ENCODE data around the gene GGCT. TPM values are rescaled to one million over a fixed set of nuclear protein-coding genes. Genes with fewer than 3 reads are reported as not detected.

Gene GGCT
- total RNA-seq, 6 donors from 2014 or later, result 12.6 to 26.2 (median 22.2) TPM

DNA sequence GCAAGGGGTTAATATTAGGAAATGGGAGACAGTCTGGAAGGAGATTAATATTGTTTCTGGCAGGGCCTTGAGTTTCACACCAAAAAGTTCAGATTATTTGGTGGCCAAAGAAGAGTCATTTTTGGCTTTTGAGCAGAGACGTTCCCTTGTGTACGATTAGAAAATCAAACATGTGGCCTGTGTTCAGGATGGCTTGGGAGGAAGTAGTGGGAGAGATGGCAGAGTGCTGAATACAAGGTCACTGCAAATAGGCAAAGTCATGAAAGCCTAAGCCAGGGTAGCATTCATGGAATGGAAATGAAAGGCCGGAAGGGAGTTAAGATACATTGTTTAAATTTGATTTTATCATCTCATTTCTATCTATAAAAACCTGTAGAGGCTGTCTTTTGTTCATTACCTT is 9.5 kb upstream of the GGCT start:
- ATAC-seq (ENCODE audit: low FRiP score in 2 of 2), result no peak
- Histone ChIP-seq H3K36me3 (no peaks in the 10 kb centered on the region), H3K27me3 (no peaks in the 10 kb centered on the region), H3K27ac (no peak overlapping the region), H3K4me3 (no peak overlapping the region), H3K4me1 (peaks cover 0 to 14% (median 7%) of the 10 kb centered on the region in 4 donors), H3K9me3 (no peaks in the 10 kb centered on the region)
- WGBS, 2 donors, result 56 to 62% methylated on average over 3 of the region's 3 CpGs
- DNase-seq, result no peak
- TF ChIP-seq, protein P1, sequence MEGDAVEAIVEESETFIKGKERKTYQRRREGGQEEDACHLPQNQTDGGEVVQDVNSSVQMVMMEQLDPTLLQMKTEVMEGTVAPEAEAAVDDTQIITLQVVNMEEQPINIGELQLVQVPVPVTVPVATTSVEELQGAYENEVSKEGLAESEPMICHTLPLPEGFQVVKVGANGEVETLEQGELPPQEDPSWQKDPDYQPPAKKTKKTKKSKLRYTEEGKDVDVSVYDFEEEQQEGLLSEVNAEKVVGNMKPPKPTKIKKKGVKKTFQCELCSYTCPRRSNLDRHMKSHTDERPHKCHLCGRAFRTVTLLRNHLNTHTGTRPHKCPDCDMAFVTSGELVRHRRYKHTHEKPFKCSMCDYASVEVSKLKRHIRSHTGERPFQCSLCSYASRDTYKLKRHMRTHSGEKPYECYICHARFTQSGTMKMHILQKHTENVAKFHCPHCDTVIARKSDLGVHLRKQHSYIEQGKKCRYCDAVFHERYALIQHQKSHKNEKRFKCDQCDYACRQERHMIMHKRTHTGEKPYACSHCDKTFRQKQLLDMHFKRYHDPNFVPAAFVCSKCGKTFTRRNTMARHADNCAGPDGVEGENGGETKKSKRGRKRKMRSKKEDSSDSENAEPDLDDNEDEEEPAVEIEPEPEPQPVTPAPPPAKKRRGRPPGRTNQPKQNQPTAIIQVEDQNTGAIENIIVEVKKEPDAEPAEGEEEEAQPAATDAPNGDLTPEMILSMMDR (IDR thresholded peaks at IDR 0.05), result no peak
- no peak for TF ChIP-seq POLR2A (IDR thresholded peaks at IDR 0.05)
- no peak for TF ChIP-seq EP300 (IDR thresholded peaks at IDR 0.05)
- no peak for TF ChIP-seq POLR2AphosphoS5 (IDR thresholded peaks at IDR 0.05)

DNA sequence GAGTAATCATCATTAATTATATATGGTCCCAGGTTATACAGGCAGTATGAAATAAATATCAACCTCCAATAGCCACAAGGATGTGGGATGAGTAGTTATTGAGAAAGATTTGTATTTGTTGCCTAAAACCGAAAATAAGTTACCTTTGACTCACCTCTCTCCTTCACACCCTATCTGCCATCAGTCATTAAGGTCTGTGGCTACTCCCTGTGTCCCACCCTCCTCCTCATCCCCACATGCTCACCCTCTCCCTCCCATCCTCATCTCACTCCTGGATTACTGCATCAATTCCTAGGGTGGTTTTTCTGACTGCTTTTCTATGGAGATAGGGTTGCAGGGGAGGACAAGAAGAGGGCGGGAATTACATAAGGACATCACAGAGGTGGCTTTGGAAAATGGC is 9.1 kb upstream of the GGCT start:
- WGBS, 2 donors, result 90 to 91% methylated on average over 2 of the region's 2 CpGs
- no peaks in the 10 kb centered on the region for H3K9me3 ChIP-seq
- TF ChIP-seq, protein P1 (IDR thresholded peaks at IDR 0.05), result no peak
- TF ChIP-seq POLR2A (IDR thresholded peaks at IDR 0.05) (no peak), POLR2AphosphoS5 (IDR thresholded peaks at IDR 0.05) (no peak), EP300 (IDR thresholded peaks at IDR 0.05) (no peak)
- no peaks in the 10 kb centered on the region for H3K36me3 ChIP-seq
- no peak overlapping the region for H3K27ac ChIP-seq
- no peak overlapping the region for H3K4me3 ChIP-seq
- no peaks in the 10 kb centered on the region for H3K27me3 ChIP-seq
- H3K4me1 ChIP-seq, result peaks cover 0 to 14% (median 7%) of the 10 kb centered on the region in 4 donors
- ATAC-seq (ENCODE audit: low FRiP score in 2 of 2), result no peak
- DNase-seq, result no peak

DNA sequence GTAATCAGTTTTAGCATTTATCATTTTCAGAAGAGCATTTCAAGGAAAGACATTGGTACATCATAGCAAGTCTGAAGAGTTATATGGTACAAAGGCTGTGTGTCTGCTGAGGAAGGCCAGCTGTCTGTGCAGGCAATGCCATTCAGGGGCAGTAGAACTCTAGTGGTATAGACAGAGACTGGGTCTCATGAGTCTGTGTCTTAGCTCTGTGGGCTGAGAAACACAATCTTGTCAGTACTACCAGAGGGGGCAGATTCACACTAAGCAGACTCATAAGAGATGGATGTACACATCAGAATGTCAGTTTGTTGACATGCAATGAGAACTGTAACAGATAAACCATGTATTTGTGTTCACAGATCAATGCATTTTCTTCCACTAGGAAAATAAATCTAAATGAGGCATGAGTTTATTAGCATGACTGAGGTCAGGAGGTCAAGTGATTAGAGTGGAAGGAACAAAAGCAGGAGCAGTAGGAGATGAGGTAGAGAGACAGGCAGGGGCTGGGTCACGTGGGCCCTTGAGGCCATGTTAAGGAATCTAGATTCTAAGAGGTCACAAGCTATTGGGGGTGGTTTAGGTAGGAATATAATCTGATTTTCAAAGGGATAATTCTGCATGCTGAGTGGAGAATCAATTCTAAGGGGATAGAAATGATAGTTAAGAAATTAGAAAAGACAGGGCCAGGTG is 7.5 kb upstream of the GGCT start:
- no peak for ATAC-seq (ENCODE audit: low FRiP score in 2 of 2)
- DNase-seq, result no peak
- Histone ChIP-seq H3K27ac (no peak overlapping the region), H3K27me3 (no peaks in the 10 kb centered on the region), H3K9me3 (no peaks in the 10 kb centered on the region), H3K36me3 (no peaks in the 10 kb centered on the region), H3K4me1 (peaks cover 0 to 14% (median 7%) of the 10 kb centered on the region in 4 donors), H3K4me3 (no peak overlapping the region)
- WGBS, 2 donors, result 96 to 97% methylated on average over 1 of the region's 1 CpG
- TF ChIP-seq, protein P1 (IDR thresholded peaks at IDR 0.05), result no peak
- TF ChIP-seq POLR2A (IDR thresholded peaks at IDR 0.05), result no peak
- TF ChIP-seq EP300 (IDR thresholded peaks at IDR 0.05), result no peak
- no peak for TF ChIP-seq POLR2AphosphoS5 (IDR thresholded peaks at IDR 0.05)

DNA sequence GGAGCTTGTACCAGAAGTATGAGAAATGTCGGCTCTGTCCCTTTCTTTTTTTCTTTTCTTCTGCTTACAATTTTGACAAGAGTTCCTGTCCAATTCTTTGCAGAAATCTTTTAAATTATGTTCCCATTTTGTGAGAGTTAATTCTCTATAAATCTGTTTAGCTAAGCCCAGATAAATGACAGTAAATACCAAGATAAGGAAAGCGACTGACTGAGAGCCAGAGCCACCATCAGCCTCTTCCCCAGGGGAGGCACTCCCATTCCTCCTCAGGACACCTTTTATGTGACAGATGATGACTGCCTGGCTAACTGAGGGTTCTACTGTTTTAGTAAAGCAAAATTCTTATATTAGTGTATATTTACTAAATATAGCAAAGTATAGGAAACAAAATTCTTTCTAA is 6.9 kb upstream of the GGCT start:
- 89 to 93% methylated on average over 2 of the region's 2 CpGs for WGBS, 2 donors
- TF ChIP-seq EP300 (IDR thresholded peaks at IDR 0.05) (no peak), POLR2A (IDR thresholded peaks at IDR 0.05) (no peak), POLR2AphosphoS5 (IDR thresholded peaks at IDR 0.05) (no peak)
- TF ChIP-seq, protein P1 (IDR thresholded peaks at IDR 0.05), result no peak
- H3K36me3 ChIP-seq, result no peaks in the 10 kb centered on the region
- no peak overlapping the region for H3K4me3 ChIP-seq
- H3K4me1 ChIP-seq, result peaks cover 0 to 14% (median 7%) of the 10 kb centered on the region in 4 donors
- no peak for ATAC-seq (ENCODE audit: low FRiP score in 2 of 2)
- no peak for DNase-seq
- H3K27me3 ChIP-seq, result no peaks in the 10 kb centered on the region
- H3K27ac ChIP-seq, result no peak overlapping the region
- no peaks in the 10 kb centered on the region for H3K9me3 ChIP-seq

Measured in upper lobe of left lung (tissue), 6 donors.